Bronchial epithelial cell (primary cell): ENCODE measurements around the gene COG3. TPM values are rescaled to one million over a fixed set of nuclear protein-coding genes. Genes with fewer than 3 reads are reported as not detected.

Experiments used
- DNase-seq: peaks from one replicate; pipeline ENCODE4 v3.0.0-alpha.2; 2010; ENCODE audit warnings: low read depth
- FAIRE-seq: peaks from 2 replicates; lab custom pipeline; 2011; peaks lifted over from hg19 to GRCh38; lab: Jason Lieb, UNC
- H3K27me3 ChIP-seq: 2 replicates; pipeline ENCODE4 v1.5.1; 2011; ENCODE audit warnings: low read length; ENCODE audit not compliant: control insufficient read depth, insufficient read depth
- H3K36me3 ChIP-seq: 2 replicates; pipeline ENCODE4 v1.5.1; 2011; ENCODE audit warnings: low read length; ENCODE audit not compliant: control insufficient read depth, insufficient read depth
- H3K4me3 ChIP-seq: 2 replicates; pipeline ENCODE4 v1.5.1; 2011; ENCODE audit warnings: mild to moderate bottlenecking, low read depth, low read length, control low read depth
- total RNA-seq: library from RNA; depleted of rRNA; stranded (reverse); fragments of >200 nt; gene quantifications from 2 replicates; pipeline ENCODE4 v1.2.1, GENCODE V29; 2014
- TF ChIP-seq, protein P1 (sequence below): IDR thresholded peaks from 2 replicates; pipeline ENCODE4 v1.5.1; 2011; ENCODE audit warnings: mild to moderate bottlenecking, moderate library complexity, low read length, control low read depth, inconsistent platforms; ENCODE audit not compliant: insufficient read depth, severe bottlenecking

COG3 gene
- total RNA-seq, 1 donor from 2014 or later = 47.4 TPM

DNA sequence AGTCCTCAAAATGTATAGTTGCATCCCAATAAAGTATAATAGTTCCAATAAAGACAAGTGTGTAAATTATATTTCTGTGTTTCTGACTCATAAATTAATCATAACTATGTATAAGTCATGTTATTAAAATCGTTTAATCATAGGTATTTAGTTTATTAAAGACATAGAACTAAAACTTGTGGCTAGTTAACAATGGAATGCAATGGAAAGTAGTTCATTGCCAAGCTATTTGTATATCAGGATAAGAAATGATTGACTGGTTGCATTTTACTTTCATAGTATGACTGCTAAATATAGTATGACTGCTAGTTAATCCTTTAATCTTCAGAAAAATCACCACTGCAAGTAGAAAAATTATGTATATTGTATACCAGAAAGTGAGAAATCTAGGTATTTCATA, 16.9 kb downstream of the COG3 start:
- peak; percentile 71 for DNase-seq
- TF ChIP-seq, protein P1, sequence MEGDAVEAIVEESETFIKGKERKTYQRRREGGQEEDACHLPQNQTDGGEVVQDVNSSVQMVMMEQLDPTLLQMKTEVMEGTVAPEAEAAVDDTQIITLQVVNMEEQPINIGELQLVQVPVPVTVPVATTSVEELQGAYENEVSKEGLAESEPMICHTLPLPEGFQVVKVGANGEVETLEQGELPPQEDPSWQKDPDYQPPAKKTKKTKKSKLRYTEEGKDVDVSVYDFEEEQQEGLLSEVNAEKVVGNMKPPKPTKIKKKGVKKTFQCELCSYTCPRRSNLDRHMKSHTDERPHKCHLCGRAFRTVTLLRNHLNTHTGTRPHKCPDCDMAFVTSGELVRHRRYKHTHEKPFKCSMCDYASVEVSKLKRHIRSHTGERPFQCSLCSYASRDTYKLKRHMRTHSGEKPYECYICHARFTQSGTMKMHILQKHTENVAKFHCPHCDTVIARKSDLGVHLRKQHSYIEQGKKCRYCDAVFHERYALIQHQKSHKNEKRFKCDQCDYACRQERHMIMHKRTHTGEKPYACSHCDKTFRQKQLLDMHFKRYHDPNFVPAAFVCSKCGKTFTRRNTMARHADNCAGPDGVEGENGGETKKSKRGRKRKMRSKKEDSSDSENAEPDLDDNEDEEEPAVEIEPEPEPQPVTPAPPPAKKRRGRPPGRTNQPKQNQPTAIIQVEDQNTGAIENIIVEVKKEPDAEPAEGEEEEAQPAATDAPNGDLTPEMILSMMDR = no peak
- H3K27me3 ChIP-seq = no peaks in the 10 kb centered on the region
- no peak for FAIRE-seq
- H3K4me3 ChIP-seq = no peak overlapping the region
- peaks cover 4% of the 10 kb centered on the region for H3K36me3 ChIP-seq

DNA sequence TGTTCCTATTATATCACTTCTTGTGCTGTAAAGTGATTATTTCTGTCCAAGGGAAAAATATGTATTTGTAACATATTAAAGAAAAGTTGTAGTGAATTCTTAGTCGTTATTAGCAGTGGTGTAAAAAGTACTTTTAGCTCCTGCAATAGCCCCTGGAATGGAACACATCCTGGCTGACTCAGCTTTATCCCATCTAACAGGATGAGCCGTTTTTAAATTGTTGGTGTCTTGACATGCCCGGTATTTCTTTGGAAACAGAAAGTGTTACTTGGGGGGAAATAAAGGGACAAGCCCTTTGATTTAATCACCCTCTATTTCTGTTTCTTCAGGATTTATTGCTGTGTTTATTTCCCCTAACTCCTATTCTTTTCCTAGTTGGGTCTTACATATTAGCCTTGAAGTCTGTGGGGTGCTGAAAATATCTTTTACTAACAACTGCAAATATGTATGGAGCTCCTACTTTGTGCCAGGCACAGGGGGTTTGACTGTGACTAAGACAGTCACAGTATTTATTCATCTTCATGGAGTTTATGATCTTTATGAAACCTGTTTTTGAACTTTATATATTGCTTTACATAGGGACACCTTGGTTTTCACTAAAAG, 17.9 kb downstream of the COG3 start:
- FAIRE-seq (no peak), DNase-seq (peak; percentile 92)
- no peaks in the 10 kb centered on the region for H3K27me3 ChIP-seq
- TF ChIP-seq, protein P1 = no peak
- peaks cover 5% of the 10 kb centered on the region for H3K36me3 ChIP-seq
- H3K4me3 ChIP-seq = no peak overlapping the region

DNA sequence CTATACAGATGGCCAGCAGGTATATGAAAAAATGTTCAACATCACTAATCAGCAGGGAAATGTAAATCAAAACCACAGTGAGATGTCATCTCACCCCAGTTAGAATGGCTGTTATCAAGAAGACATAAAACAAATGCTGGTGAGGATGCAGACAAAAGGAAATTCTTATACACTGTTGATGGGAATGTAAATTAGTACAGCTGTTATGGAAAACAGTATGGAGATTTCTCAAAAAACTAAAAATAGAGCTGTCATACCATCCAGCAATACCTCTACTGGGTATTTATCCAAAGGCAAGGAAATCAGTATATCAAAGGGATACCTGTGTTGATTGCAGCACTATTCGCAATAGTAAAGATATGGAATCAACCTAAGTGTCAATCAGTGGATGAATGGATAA, 22.9 kb downstream of the COG3 start:
- DNase-seq (no peak), FAIRE-seq (no peak)
- Histone ChIP-seq H3K27me3 (no peaks in the 10 kb centered on the region), H3K36me3 (peaks cover 7% of the 10 kb centered on the region), H3K4me3 (no peak overlapping the region)
- TF ChIP-seq, protein P1 = no peak

DNA sequence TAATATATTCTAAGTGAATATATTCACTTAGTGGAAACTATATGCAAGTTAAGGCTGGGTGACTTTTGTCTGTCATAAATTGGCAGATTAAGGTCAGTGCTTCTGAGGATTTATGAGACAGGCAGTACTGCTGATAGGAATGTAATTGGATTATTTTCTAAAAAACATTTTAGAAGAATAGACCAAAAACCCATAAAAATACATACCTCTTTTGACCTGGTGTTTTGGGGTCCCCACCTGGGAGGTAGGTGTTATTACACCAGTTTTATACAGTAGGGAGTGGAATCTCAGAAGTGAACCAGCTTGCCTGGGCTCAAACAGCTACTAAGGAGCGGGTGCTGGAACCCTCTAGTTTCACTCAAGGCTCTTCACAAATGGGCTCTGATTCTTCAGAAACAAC, 25.3 kb downstream of the COG3 start:
- H3K27me3 ChIP-seq = no peaks in the 10 kb centered on the region
- TF ChIP-seq, protein P1 = peak; percentile 21
- no peak overlapping the region for H3K4me3 ChIP-seq
- DNase-seq (no peak), FAIRE-seq (no peak)
- H3K36me3 ChIP-seq = peaks cover 7% of the 10 kb centered on the region

DNA sequence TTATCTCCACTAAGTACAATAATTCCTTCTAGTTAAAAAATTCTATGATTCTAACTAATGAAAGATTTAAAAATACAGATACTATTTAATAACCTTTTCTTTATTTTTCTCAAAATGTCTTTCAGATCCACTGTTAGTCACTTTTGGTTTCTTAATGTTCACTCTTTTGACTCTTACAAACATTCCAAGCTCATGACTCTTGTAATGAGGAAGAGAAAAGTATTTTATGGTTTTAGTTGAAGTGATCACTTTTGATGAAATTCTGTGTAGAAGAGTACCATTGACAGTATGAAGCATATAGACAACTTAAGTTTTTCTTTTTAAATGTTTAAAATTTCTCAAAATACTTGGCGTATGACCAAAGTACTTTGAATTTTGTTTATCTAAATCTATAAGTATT, 27.8 kb downstream of the COG3 start:
- peaks cover 4% of the 10 kb centered on the region for H3K36me3 ChIP-seq
- TF ChIP-seq, protein P1 = no peak
- FAIRE-seq = no peak
- no peak overlapping the region for H3K4me3 ChIP-seq
- no peaks in the 10 kb centered on the region for H3K27me3 ChIP-seq
- peak; percentile 66 for DNase-seq

DNA sequence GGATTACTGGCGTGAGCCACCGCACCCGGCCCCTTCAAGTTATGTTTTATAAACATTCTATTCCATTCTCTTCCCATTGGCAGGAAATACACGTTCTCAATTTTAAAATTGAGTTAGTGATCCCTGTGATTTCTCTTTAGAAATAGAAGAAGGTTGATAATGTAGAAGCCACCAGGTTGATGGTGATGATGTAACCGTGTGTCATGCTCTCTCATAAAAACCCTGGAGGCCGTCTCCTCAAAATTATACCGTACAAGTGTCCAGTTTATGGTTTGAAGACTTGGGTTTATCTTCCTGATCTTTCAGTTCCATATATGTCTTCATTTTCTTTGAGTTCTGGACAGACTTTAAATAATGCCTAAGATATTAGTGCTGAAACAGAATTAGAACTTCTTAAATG, 32.2 kb downstream of the COG3 start:
- FAIRE-seq (no peak), DNase-seq (no peak)
- H3K36me3 ChIP-seq = peaks cover 6% of the 10 kb centered on the region
- H3K4me3 ChIP-seq = no peak overlapping the region
- no peaks in the 10 kb centered on the region for H3K27me3 ChIP-seq
- TF ChIP-seq, protein P1 = no peak
